Rectal smooth muscle tissue (tissue), 1 donor: ENCODE data around the gene SNX14.

Experiments used
- H3K27ac ChIP-seq: one replicate; pipeline ENCODE4 v1.7.0; 2013; ENCODE audit warnings: low read depth, low read length, inconsistent platforms
- H3K27me3 ChIP-seq: one replicate; pipeline ENCODE4 v1.7.0; 2013; ENCODE audit warnings: low read length; ENCODE audit not compliant: control insufficient read depth, insufficient read depth
- H3K36me3 ChIP-seq: one replicate; pipeline ENCODE4 v1.7.0; 2013; ENCODE audit warnings: low read length; ENCODE audit not compliant: control insufficient read depth, insufficient read depth
- H3K4me1 ChIP-seq: one replicate; pipeline ENCODE4 v1.7.0; 2013; ENCODE audit warnings: low read length; ENCODE audit not compliant: control insufficient read depth, insufficient read depth
- H3K4me3 ChIP-seq: one replicate; pipeline ENCODE4 v1.7.0; 2013; ENCODE audit warnings: low read length
- H3K9ac ChIP-seq: one replicate; pipeline ENCODE4 v1.7.0; 2013; ENCODE audit warnings: low read length

The SNX14 gene

GRCh38 chr6:85465762-85466161, 127.9 kb downstream of the SNX14 start:
- Histone ChIP-seq H3K4me1 (peaks cover 7% of the 10 kb centered on the region), H3K27me3 (no peaks in the 10 kb centered on the region), H3K27ac (no peak overlapping the region), H3K4me3 (no peak overlapping the region), H3K36me3 (peaks cover 6% of the 10 kb centered on the region), H3K9ac (no peak overlapping the region)

- H3K4me3 ChIP-seq, result no peak overlapping the region
Measured at GRCh38 chr6:85464722-85465150, 128.9 kb downstream of the SNX14 start.

GRCh38 chr6:85464260-85464644, 129.4 kb downstream of the SNX14 start:
- peaks cover 7% of the 10 kb centered on the region for H3K4me1 ChIP-seq
- H3K27me3 ChIP-seq, result no peaks in the 10 kb centered on the region
- no peak overlapping the region for H3K27ac ChIP-seq
- H3K4me3 ChIP-seq, result no peak overlapping the region
- no peak overlapping the region for H3K9ac ChIP-seq
- H3K36me3 ChIP-seq, result peaks cover 3% of the 10 kb centered on the region

More at GRCh38 chr6:85464722-85465150, 128.9 kb downstream of the SNX14 start:
- Histone ChIP-seq H3K4me1 (peaks cover 7% of the 10 kb centered on the region), H3K27me3 (no peaks in the 10 kb centered on the region), H3K36me3 (peaks cover 3% of the 10 kb centered on the region), H3K27ac (no peak overlapping the region), H3K9ac (no peak overlapping the region)

GRCh38 chr6:85463621-85464259, 129.9 kb downstream of the SNX14 start:
- Histone ChIP-seq H3K4me3 (no peak overlapping the region), H3K36me3 (peaks cover 3% of the 10 kb centered on the region), H3K4me1 (peaks cover 11% of the 10 kb centered on the region), H3K9ac (no peak overlapping the region), H3K27me3 (no peaks in the 10 kb centered on the region), H3K27ac (no peak overlapping the region)

GRCh38 chr6:85462673-85463072, 131.0 kb downstream of the SNX14 start:
- Histone ChIP-seq H3K36me3 (no peaks in the 10 kb centered on the region), H3K27me3 (no peaks in the 10 kb centered on the region), H3K9ac (no peak overlapping the region), H3K27ac (no peak overlapping the region), H3K4me3 (no peak overlapping the region), H3K4me1 (peaks cover 14% of the 10 kb centered on the region)

GRCh38 chr6:85461798-85462170, 131.9 kb downstream of the SNX14 start:
- Histone ChIP-seq H3K27me3 (no peaks in the 10 kb centered on the region), H3K9ac (no peak overlapping the region), H3K4me1 (peaks cover 14% of the 10 kb centered on the region), H3K36me3 (no peaks in the 10 kb centered on the region), H3K27ac (no peak overlapping the region), H3K4me3 (no peak overlapping the region)

- Histone ChIP-seq H3K36me3 (no peaks in the 10 kb centered on the region), H3K4me3 (no peak overlapping the region), H3K27ac (no peak overlapping the region), H3K27me3 (no peaks in the 10 kb centered on the region), H3K4me1 (peaks cover 14% of the 10 kb centered on the region), H3K9ac (no peak overlapping the region)
Measured at GRCh38 chr6:85460921-85461797, 132.5 kb downstream of the SNX14 start.

GRCh38 chr6:85460154-85460920, 133.3 kb downstream of the SNX14 start:
- H3K27ac ChIP-seq, result peak overlapping the region; percentile 27
- no peak overlapping the region for H3K4me3 ChIP-seq
- H3K4me1 ChIP-seq, result peaks cover 14% of the 10 kb centered on the region
- no peak overlapping the region for H3K9ac ChIP-seq
- H3K36me3 ChIP-seq, result no peaks in the 10 kb centered on the region
- no peaks in the 10 kb centered on the region for H3K27me3 ChIP-seq

GRCh38 chr6:85459224-85459901, 134.3 kb downstream of the SNX14 start:
- Histone ChIP-seq H3K27me3 (no peaks in the 10 kb centered on the region), H3K4me1 (peaks cover 14% of the 10 kb centered on the region), H3K36me3 (no peaks in the 10 kb centered on the region), H3K4me3 (no peak overlapping the region), H3K27ac (peak overlapping the region; percentile 65), H3K9ac (no peak overlapping the region)

GRCh38 chr6:85458782-85459181, 134.9 kb downstream of the SNX14 start:
- Histone ChIP-seq H3K36me3 (no peaks in the 10 kb centered on the region), H3K4me3 (no peak overlapping the region), H3K4me1 (peaks cover 14% of the 10 kb centered on the region), H3K9ac (no peak overlapping the region), H3K27me3 (no peaks in the 10 kb centered on the region), H3K27ac (peak overlapping the region; percentile 65)

- H3K9ac ChIP-seq, result no peak overlapping the region
- no peaks in the 10 kb centered on the region for H3K27me3 ChIP-seq
- H3K27ac ChIP-seq, result peak overlapping the region; percentile 65
- peaks cover 14% of the 10 kb centered on the region for H3K4me1 ChIP-seq
- no peak overlapping the region for H3K4me3 ChIP-seq
- no peaks in the 10 kb centered on the region for H3K36me3 ChIP-seq
Measured at GRCh38 chr6:85458184-85458583, 135.5 kb downstream of the SNX14 start.

GRCh38 chr6:85456782-85457181, 136.9 kb downstream of the SNX14 start:
- H3K36me3 ChIP-seq, result no peaks in the 10 kb centered on the region
- H3K27ac ChIP-seq, result no peak overlapping the region
- H3K4me1 ChIP-seq, result peaks cover 14% of the 10 kb centered on the region
- H3K27me3 ChIP-seq, result no peaks in the 10 kb centered on the region
- no peak overlapping the region for H3K4me3 ChIP-seq
- no peak overlapping the region for H3K9ac ChIP-seq
